ENCODE measurements around the gene TTLL11. TPM values are rescaled to one million over a fixed set of nuclear protein-coding genes. Genes with fewer than 3 reads are reported as not detected.

Gene TTLL11
- total RNA-seq, 4 donors from 2014 or later = 12.3 to 20.5 (median 15.3) TPM

GRCh38 chr9:121833061-121833460 is 260.0 kb downstream of the TTLL11 start:
- ATAC-seq = no peak
- TF ChIP-seq POLR2A (IDR thresholded peaks at IDR 0.05) (no peak), CTCF (IDR thresholded peaks at IDR 0.05 in 4 of 5, conservative IDR thresholded peaks at IDR 0.05 in 1 of 5) (no peak)
- Histone ChIP-seq H3K27me3 (no peaks in the 10 kb centered on the region), H3K36me3 (no peaks in the 10 kb centered on the region), H3K4me1 (peaks cover 0 to 3% of the 10 kb centered on the region in 2 donors), H3K27ac (no peak overlapping the region), H3K4me3 (no peak overlapping the region), H3K9me3 (no peaks in the 10 kb centered on the region)
- in situ Hi-C loops (cut with MboI; ENCODE audit: low sequenced_read_pairs in 4 of 4) (loop anchor here in 1 of 4 donors (25.0 kb wide), 1 partner anchor 296 kb away; no protein-coding TSS in a partner anchor), intact Hi-C loops (cut with DNase I; ENCODE audit: low total_unique reads) (no loop called here)
- DNase-seq = no peak

- no peak for DNase-seq
- intact Hi-C loops (cut with DNase I; ENCODE audit: low total_unique reads) = no loop called here
These were observed 261.2 kb downstream of the TTLL11 start for GRCh38 chr9:121831869-121832268.

GRCh38 chr9:121830441-121831140 is 262.5 kb downstream of the TTLL11 start:
- Histone ChIP-seq H3K4me3 (no peak overlapping the region), H3K9me3 (no peaks in the 10 kb centered on the region), H3K36me3 (no peaks in the 10 kb centered on the region), H3K27me3 (no peaks in the 10 kb centered on the region), H3K4me1 (no peaks in the 10 kb centered on the region), H3K27ac (no peak overlapping the region)
- ATAC-seq = no peak
- no peak for TF ChIP-seq CTCF (IDR thresholded peaks at IDR 0.05 in 4 of 5, conservative IDR thresholded peaks at IDR 0.05 in 1 of 5)
- no peak for TF ChIP-seq POLR2A (IDR thresholded peaks at IDR 0.05)
- in situ Hi-C loops (cut with MboI; ENCODE audit: low sequenced_read_pairs in 4 of 4) (loop anchor here in 1 of 4 donors (25.0 kb wide), 1 partner anchor 293 kb away; no protein-coding TSS in a partner anchor), intact Hi-C loops (cut with DNase I; ENCODE audit: low total_unique reads) (no loop called here)
- DNase-seq = no peak

More at GRCh38 chr9:121831869-121832268, 261.2 kb downstream of the TTLL11 start:
- no peaks in the 10 kb centered on the region for H3K4me1 ChIP-seq
- no peak for TF ChIP-seq POLR2A (IDR thresholded peaks at IDR 0.05)
- no peak for TF ChIP-seq CTCF (IDR thresholded peaks at IDR 0.05 in 4 of 5, conservative IDR thresholded peaks at IDR 0.05 in 1 of 5)
- no peaks in the 10 kb centered on the region for H3K27me3 ChIP-seq
- no peak overlapping the region for H3K4me3 ChIP-seq
- in situ Hi-C loops (cut with MboI; ENCODE audit: low sequenced_read_pairs in 4 of 4) = loop anchor here in 1 of 4 donors (25.0 kb wide), 1 partner anchor 295 kb away; no protein-coding TSS in a partner anchor
- ATAC-seq = no peak
- H3K27ac ChIP-seq = no peak overlapping the region
- no peaks in the 10 kb centered on the region for H3K9me3 ChIP-seq
- H3K36me3 ChIP-seq = no peaks in the 10 kb centered on the region

- Histone ChIP-seq H3K9me3 (no peaks in the 10 kb centered on the region), H3K4me3 (no peak overlapping the region), H3K36me3 (no peaks in the 10 kb centered on the region), H3K27me3 (no peaks in the 10 kb centered on the region), H3K4me1 (peaks cover 7 to 10% of the 10 kb centered on the region in 2 donors), H3K27ac (no peak overlapping the region)
- no peak for ATAC-seq
- TF ChIP-seq CTCF (IDR thresholded peaks at IDR 0.05 in 4 of 5, conservative IDR thresholded peaks at IDR 0.05 in 1 of 5) = no peak
- TF ChIP-seq POLR2A (IDR thresholded peaks at IDR 0.05) = no peak
- DNase-seq = no peak
- intact Hi-C loops (cut with DNase I; ENCODE audit: low total_unique reads) = no loop called here
- in situ Hi-C loops (cut with MboI; ENCODE audit: low sequenced_read_pairs in 4 of 4) = loop anchor here in 1 of 4 donors (25.0 kb wide), 1 partner anchor 290 kb away; no protein-coding TSS in a partner anchor
These were observed 265.7 kb downstream of the TTLL11 start for GRCh38 chr9:121827251-121827967.
